ENCODE measurements around the gene LZTS2. TPM values are rescaled to one million over a fixed set of nuclear protein-coding genes. Genes with fewer than 3 reads are reported as not detected.

The LZTS2 gene
- polyA plus RNA-seq, 1 of the 3 experiments (the other 2 are of a cell fraction) = 50.6 TPM

GRCh38 chr10:101031128-101031795 lies 31.7 kb downstream of the LZTS2 start, which contains the start of the genes PDZD7 and SFXN3:
TSS of gene PDZD7 (minus strand) at chr10:101031129. CDS start at chr10:101030219, 910 bp downstream.
TSS of gene SFXN3 (plus strand) at chr10:101031234. CDS start at chr10:101034695, 3,461 bp downstream.
- H3K9ac ChIP-seq = peak within 1 kb of the TSS; percentile 96
- H3K4me2 ChIP-seq = peak within 1 kb of the TSS; percentile 94
- peak within 1 kb of the TSS; percentile 98 to 99 for H3K27ac ChIP-seq (ENCODE audit: low read depth in 2 of 2, low read length in 1 of 2)
- H3K9me2 ChIP-seq = no peaks in the 10 kb centered on the region
- H2AFZ ChIP-seq (ENCODE audit: low read depth) = peak within 1 kb of the TSS; percentile 89
- H3K9me3 ChIP-seq = no peaks in the 10 kb centered on the region
- peaks cover 18% of the 10 kb centered on the region for H3F3A ChIP-seq (replicated peaks; ENCODE audit: insufficient read depth)
- peaks cover 41% of the 10 kb centered on the region for H3K79me2 ChIP-seq (ENCODE audit: insufficient read depth)
- H3K36me3 ChIP-seq (replicated peaks in 1 of 2; ENCODE audit: control insufficient read depth in 1 of 2, insufficient read depth in 2 of 2, low read length in 1 of 2) = peaks cover 15 to 18% of the 10 kb centered on the region in 2 experiments
- no peaks in the 10 kb centered on the region for H3K27me3 ChIP-seq (ENCODE audit: insufficient read depth)
- peaks cover 32% of the 10 kb centered on the region for H4K20me1 ChIP-seq (ENCODE audit: insufficient read depth)
- TF ChIP-seq, protein P1, sequence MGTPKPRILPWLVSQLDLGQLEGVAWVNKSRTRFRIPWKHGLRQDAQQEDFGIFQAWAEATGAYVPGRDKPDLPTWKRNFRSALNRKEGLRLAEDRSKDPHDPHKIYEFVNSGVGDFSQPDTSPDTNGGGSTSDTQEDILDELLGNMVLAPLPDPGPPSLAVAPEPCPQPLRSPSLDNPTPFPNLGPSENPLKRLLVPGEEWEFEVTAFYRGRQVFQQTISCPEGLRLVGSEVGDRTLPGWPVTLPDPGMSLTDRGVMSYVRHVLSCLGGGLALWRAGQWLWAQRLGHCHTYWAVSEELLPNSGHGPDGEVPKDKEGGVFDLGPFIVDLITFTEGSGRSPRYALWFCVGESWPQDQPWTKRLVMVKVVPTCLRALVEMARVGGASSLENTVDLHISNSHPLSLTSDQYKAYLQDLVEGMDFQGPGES (IDR thresholded peaks at IDR 0.05; ENCODE audit: low read depth, low read length) = peak; percentile 81
- TF ChIP-seq ELF1 (IDR thresholded peaks at IDR 0.05) = 0 out of 2 replicates have a peak, but pooled peaks have one; percentile 19
- TF ChIP-seq, protein P2, sequence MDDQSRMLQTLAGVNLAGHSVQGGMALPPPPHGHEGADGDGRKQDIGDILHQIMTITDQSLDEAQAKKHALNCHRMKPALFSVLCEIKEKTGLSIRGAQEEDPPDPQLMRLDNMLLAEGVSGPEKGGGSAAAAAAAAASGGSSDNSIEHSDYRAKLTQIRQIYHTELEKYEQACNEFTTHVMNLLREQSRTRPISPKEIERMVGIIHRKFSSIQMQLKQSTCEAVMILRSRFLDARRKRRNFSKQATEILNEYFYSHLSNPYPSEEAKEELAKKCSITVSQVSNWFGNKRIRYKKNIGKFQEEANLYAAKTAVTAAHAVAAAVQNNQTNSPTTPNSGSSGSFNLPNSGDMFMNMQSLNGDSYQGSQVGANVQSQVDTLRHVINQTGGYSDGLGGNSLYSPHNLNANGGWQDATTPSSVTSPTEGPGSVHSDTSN (IDR thresholded peaks at IDR 0.05) = peak; percentile 100
- peak; percentile 73 for TF ChIP-seq CHD2 (IDR thresholded peaks at IDR 0.05; ENCODE audit: low read length, partially characterized antibody)
- peak; percentile 64 for TF ChIP-seq NRF1 (IDR thresholded peaks at IDR 0.05; ENCODE audit: low read depth, low read length)
- TF ChIP-seq MXI1 (IDR thresholded peaks at IDR 0.05; ENCODE audit: low read depth, low read length) = peak; percentile 48; the same call in 1 of the 2 replicates
- TF ChIP-seq, protein P3, sequence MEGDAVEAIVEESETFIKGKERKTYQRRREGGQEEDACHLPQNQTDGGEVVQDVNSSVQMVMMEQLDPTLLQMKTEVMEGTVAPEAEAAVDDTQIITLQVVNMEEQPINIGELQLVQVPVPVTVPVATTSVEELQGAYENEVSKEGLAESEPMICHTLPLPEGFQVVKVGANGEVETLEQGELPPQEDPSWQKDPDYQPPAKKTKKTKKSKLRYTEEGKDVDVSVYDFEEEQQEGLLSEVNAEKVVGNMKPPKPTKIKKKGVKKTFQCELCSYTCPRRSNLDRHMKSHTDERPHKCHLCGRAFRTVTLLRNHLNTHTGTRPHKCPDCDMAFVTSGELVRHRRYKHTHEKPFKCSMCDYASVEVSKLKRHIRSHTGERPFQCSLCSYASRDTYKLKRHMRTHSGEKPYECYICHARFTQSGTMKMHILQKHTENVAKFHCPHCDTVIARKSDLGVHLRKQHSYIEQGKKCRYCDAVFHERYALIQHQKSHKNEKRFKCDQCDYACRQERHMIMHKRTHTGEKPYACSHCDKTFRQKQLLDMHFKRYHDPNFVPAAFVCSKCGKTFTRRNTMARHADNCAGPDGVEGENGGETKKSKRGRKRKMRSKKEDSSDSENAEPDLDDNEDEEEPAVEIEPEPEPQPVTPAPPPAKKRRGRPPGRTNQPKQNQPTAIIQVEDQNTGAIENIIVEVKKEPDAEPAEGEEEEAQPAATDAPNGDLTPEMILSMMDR (IDR thresholded peaks at IDR 0.05) = no peak
- no peak for TF ChIP-seq RXRA (IDR thresholded peaks at IDR 0.05; ENCODE audit: borderline replicate concordance, low read depth)
- no peak for TF ChIP-seq FOXM1 (IDR thresholded peaks at IDR 0.05; ENCODE audit: low read depth)
- peak; percentile 48; the same call in 1 of the 2 replicates for TF ChIP-seq MAX (IDR thresholded peaks at IDR 0.05; ENCODE audit: low read depth)
- DNase-seq = peak; percentile 97
- peak within 1 kb of the TSS; percentile 84 to 98 for H3K4me3 ChIP-seq (ENCODE audit: low read depth in 2 of 2, low read length in 1 of 2)
- POLR2A ChIA-PET = interaction anchor here (1.2 to 2.7 kb wide), 4 partner anchors 12 to 44 kb away, joined by 3 to 16 read pairs (median 6); partner anchors contain the start of genes LZTS2 and MRPL43
- under 1% methylated on average over 23 of the region's 38 CpGs for whole genome bisulfite sequencing (ENCODE audit: low lambda C conversion rate)
- peaks cover 7 to 43% of the 10 kb centered on the region in 2 experiments; a peak in 2 of 4 replicates for H3K4me1 ChIP-seq (ENCODE audit: control insufficient read depth in 1 of 2, insufficient read depth in 2 of 2, low read depth in 1 of 2, low read length in 1 of 2)
- CTCF ChIA-PET = interaction anchor here (0.7 to 15.0 kb wide), 14 partner anchors 10 to 360 kb away, joined by 3 to 198 read pairs (median 8); partner anchors contain the start of gene LZTS2

Data from SK-N-SH (cell line).